ENCODE data around the gene SH3D19.
A peak's percentile ranks its signal among the peaks of the same experiment; 100 is the strongest.

Gene SH3D19

DNA sequence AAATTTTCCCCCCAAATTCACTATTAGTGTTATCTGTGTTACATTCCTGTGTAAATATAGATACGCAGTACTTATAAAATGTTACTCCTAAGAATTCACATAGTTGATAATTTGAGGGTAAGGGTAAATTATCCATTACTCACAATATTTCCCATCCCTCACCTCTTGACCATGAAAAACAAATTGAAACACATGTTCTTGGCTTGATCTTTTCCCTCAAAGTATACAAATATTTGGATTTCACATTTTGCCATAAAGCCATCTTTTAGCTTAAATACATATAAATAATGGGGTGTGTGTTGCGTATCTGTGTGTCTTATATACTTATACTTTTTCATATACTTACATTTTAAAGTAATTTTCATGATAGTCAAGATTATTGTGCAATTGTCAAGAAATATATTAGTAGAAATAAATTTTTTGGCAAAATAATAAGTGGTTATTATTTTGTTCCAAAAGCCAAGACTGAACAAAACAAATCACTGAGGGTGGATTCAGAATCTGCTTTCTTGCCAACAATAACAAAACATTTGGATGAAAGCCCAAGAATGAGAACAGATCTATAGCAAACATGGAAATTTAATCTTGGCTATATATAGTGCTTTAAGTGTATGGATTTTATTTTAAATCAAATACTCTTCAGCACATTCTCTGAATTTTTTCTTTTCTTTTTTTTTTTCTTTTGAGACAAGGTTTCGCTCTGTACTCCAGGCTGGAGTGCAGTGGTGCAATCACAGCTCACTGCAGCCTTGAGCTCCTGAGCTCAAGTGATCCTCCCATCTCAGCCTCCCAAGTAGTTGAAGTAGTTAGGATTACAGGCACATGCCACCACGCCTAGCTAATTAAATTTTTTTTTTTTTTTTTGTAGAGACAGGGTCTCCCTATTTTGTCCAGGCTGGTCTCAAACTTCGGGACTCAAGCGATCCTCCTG, 97.0 kb downstream of the SH3D19 start:
- Histone ChIP-seq H3K79me2 (ENCODE audit: control insufficient read depth, insufficient read depth, low read length, poor library complexity) (no peaks in the 10 kb centered on the region), H2AK5ac (ENCODE audit: low read length) (no peak overlapping the region), H3K4me1 (ENCODE audit: control insufficient read depth in 1 of 2, insufficient read depth in 2 of 2, low read length in 2 of 2) (peaks cover 0 to 7% of the 10 kb centered on the region in 2 experiments), H2BK5ac (ENCODE audit: low read depth, low read length, poor library complexity) (no peak overlapping the region), H3K4me2 (ENCODE audit: low read length) (no peak overlapping the region), H4K12ac (ENCODE audit: low read depth, low read length) (no peak overlapping the region), H3K9ac (ENCODE audit: low read length) (no peak overlapping the region), H3K18ac (ENCODE audit: low read length) (no peak overlapping the region), H3K4me3 (ENCODE audit: low read depth, low read length) (no peak overlapping the region), H3K23ac (ENCODE audit: low read length) (no peak overlapping the region), H2AFZ (ENCODE audit: insufficient read depth, low read length, poor library complexity) (no peak overlapping the region), H3K4ac (ENCODE audit: low read depth, low read length) (no peak overlapping the region), H2BK120ac (ENCODE audit: insufficient read depth, low read length, poor library complexity) (no peak overlapping the region), H3K36me3 (ENCODE audit: control insufficient read depth in 1 of 2, insufficient read depth in 2 of 2, low read length in 2 of 2) (no peaks in the 10 kb centered on the region), H2BK12ac (ENCODE audit: low read length) (no peak overlapping the region), H3K79me1 (ENCODE audit: low read length) (peaks cover 2% of the 10 kb centered on the region), H4K91ac (ENCODE audit: low read depth, low read length) (no peak overlapping the region), H3K9me3 (ENCODE audit: insufficient read depth, low read depth, low read length) (no peaks in the 10 kb centered on the region), H4K8ac (ENCODE audit: low read depth, low read length) (no peak overlapping the region), H3K27me3 (ENCODE audit: insufficient read depth, low read length) (no peaks in the 10 kb centered on the region), H3K14ac (ENCODE audit: low read length) (no peak overlapping the region), H3K27ac (ENCODE audit: low read depth, low read length) (no peak overlapping the region)
- peak in 1 of 2 donors; percentile 44 for DNase-seq
- no CpG with 5 or more reads among the region's 6 CpGs for WGBS (ENCODE audit: extremely low coverage, insufficient coverage, insufficient read length)

DNA sequence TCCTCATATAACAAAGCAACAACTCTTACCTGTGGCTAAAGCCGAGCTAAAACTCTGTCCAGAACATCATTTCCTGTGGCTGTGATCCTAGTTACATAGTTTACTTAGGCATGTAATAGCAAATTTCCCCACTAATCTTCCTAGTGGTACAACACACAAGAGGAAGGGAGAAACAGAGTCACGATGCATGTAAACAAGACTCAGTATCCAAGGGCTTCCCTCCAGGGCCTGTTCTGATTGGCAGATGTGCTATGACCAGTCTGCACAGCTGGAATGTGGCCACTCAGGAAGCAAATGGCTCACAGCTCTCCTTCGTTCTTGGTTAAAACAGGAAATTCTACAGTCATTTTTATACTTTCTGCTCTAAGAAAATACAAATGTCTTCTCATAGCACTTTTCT, 97.7 kb downstream of the SH3D19 start:
- no peak overlapping the region for H3K18ac ChIP-seq (ENCODE audit: low read length)
- no peak overlapping the region for H3K4me3 ChIP-seq (ENCODE audit: low read depth, low read length)
- H3K14ac ChIP-seq (ENCODE audit: low read length), result no peak overlapping the region
- H3K79me1 ChIP-seq (ENCODE audit: low read length), result peaks cover under 1% of the 10 kb centered on the region
- no peak overlapping the region for H3K4ac ChIP-seq (ENCODE audit: low read depth, low read length)
- DNase-seq, result peak; percentile 92 to 95
- no peak overlapping the region for H3K9ac ChIP-seq (ENCODE audit: low read length)
- no peaks in the 10 kb centered on the region for H3K36me3 ChIP-seq (ENCODE audit: control insufficient read depth in 1 of 2, insufficient read depth in 2 of 2, low read length in 2 of 2)
- H4K8ac ChIP-seq (ENCODE audit: low read depth, low read length), result no peak overlapping the region
- H2BK5ac ChIP-seq (ENCODE audit: low read depth, low read length, poor library complexity), result no peak overlapping the region
- H4K91ac ChIP-seq (ENCODE audit: low read depth, low read length), result no peak overlapping the region
- H4K12ac ChIP-seq (ENCODE audit: low read depth, low read length), result no peak overlapping the region
- no peaks in the 10 kb centered on the region for H3K27me3 ChIP-seq (ENCODE audit: insufficient read depth, low read length)
- no peak overlapping the region for H3K4me2 ChIP-seq (ENCODE audit: low read length)
- H3K27ac ChIP-seq (ENCODE audit: low read depth, low read length), result no peak overlapping the region
- peaks cover 0 to 7% of the 10 kb centered on the region in 2 experiments for H3K4me1 ChIP-seq (ENCODE audit: control insufficient read depth in 1 of 2, insufficient read depth in 2 of 2, low read length in 2 of 2)
- H3K9me3 ChIP-seq (ENCODE audit: insufficient read depth, low read depth, low read length), result no peaks in the 10 kb centered on the region
- no peak overlapping the region for H3K23ac ChIP-seq (ENCODE audit: low read length)
- no peak overlapping the region for H2BK120ac ChIP-seq (ENCODE audit: insufficient read depth, low read length, poor library complexity)
- no CpG with 5 or more reads among the region's 3 CpGs for WGBS (ENCODE audit: extremely low coverage, insufficient coverage, insufficient read length)
- no peak overlapping the region for H2BK12ac ChIP-seq (ENCODE audit: low read length)
- no peaks in the 10 kb centered on the region for H3K79me2 ChIP-seq (ENCODE audit: control insufficient read depth, insufficient read depth, low read length, poor library complexity)
- H2AFZ ChIP-seq (ENCODE audit: insufficient read depth, low read length, poor library complexity), result no peak overlapping the region
- H2AK5ac ChIP-seq (ENCODE audit: low read length), result no peak overlapping the region

DNA sequence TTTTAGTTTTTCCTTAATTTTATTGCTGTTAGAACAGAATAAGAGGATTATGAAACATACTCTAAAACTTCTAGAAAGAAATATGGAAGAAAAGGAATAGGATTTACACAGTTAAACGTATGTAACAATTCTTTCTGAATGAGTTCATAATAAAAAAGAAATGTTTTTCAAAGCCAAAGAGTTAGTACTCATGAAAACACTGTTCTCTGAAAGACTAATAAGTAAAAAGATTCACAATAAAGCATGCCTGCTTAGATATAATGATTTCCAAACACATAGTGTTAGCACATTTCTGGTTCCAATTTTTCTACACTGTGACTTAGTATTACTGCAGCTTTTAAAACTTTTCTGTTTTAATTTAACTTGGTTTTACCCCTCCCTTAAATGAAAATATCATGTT, 98.2 kb downstream of the SH3D19 start:
- Histone ChIP-seq H2AK5ac (ENCODE audit: low read length) (no peak overlapping the region), H2AFZ (ENCODE audit: insufficient read depth, low read length, poor library complexity) (no peak overlapping the region), H3K4me2 (ENCODE audit: low read length) (no peak overlapping the region), H2BK5ac (ENCODE audit: low read depth, low read length, poor library complexity) (no peak overlapping the region), H3K79me1 (ENCODE audit: low read length) (no peaks in the 10 kb centered on the region), H4K91ac (ENCODE audit: low read depth, low read length) (no peak overlapping the region), H2BK12ac (ENCODE audit: low read length) (no peak overlapping the region), H3K27me3 (ENCODE audit: insufficient read depth, low read length) (no peaks in the 10 kb centered on the region), H3K4ac (ENCODE audit: low read depth, low read length) (no peak overlapping the region), H3K18ac (ENCODE audit: low read length) (no peak overlapping the region), H3K9ac (ENCODE audit: low read length) (no peak overlapping the region), H4K12ac (ENCODE audit: low read depth, low read length) (no peak overlapping the region), H2BK120ac (ENCODE audit: insufficient read depth, low read length, poor library complexity) (no peak overlapping the region), H3K79me2 (ENCODE audit: control insufficient read depth, insufficient read depth, low read length, poor library complexity) (no peaks in the 10 kb centered on the region), H3K23ac (ENCODE audit: low read length) (no peak overlapping the region), H3K27ac (ENCODE audit: low read depth, low read length) (no peak overlapping the region), H3K36me3 (ENCODE audit: control insufficient read depth in 1 of 2, insufficient read depth in 2 of 2, low read length in 2 of 2) (no peaks in the 10 kb centered on the region), H3K9me3 (ENCODE audit: insufficient read depth, low read depth, low read length) (no peaks in the 10 kb centered on the region), H4K8ac (ENCODE audit: low read depth, low read length) (no peak overlapping the region), H3K4me1 (ENCODE audit: control insufficient read depth in 1 of 2, insufficient read depth in 2 of 2, low read length in 2 of 2) (peaks cover 0 to 7% of the 10 kb centered on the region in 2 experiments), H3K4me3 (ENCODE audit: low read depth, low read length) (no peak overlapping the region), H3K14ac (ENCODE audit: low read length) (no peak overlapping the region)
- WGBS (ENCODE audit: extremely low coverage, insufficient coverage, insufficient read length), result no CpG with 5 or more reads among the region's 1 CpG
- DNase-seq, result no peak

DNA sequence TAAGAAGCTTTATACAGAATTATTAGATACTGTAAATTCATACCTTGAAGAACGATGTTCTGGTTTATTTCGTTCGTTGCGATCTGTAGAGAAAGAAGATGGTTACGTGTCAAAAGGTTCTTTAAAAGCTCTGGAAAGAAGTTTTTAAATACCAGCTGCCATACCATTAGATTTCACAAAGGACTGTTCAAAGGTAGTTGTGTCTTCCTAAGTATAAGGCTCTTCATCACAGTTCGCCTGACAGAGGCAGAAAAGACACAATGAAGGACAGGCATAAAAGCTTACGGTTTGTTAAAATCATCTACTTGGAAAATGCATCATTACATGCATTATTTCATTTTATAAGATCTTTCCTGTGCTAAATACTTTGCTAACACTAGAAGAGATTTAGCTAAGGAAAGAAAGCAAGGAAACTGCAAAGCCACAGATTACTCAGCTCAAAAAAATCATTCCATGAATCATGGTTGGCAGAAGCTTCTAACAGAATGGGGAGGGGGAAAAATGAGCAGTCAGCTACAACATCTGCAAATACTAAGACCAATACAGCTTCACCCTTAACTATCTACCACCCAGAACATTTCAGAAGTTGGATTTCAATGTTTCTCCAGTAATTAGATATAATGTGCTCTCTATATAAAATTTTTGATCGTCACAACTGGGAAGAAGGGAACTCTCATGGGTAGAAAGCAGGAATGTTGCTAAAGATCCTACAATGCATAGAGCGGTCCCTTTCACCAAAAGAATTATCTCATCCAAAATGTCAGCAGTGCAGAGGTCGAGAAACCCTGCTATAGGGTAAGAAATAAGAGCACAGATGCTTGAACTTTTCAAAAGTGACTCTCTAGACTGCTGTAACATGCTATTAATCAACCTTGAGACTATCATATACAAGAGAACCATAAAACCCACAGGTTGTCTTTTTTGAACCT, 99.1 kb downstream of the SH3D19 start:
- H3K23ac ChIP-seq (ENCODE audit: low read length), result no peak overlapping the region
- H4K12ac ChIP-seq (ENCODE audit: low read depth, low read length), result no peak overlapping the region
- peak in 1 of 2 donors; percentile 78 for DNase-seq
- H3K4me3 ChIP-seq (ENCODE audit: low read depth, low read length), result no peak overlapping the region
- peaks cover 0 to 4% of the 10 kb centered on the region in 2 experiments for H3K4me1 ChIP-seq (ENCODE audit: control insufficient read depth in 1 of 2, insufficient read depth in 2 of 2, low read length in 2 of 2)
- H2BK5ac ChIP-seq (ENCODE audit: low read depth, low read length, poor library complexity), result no peak overlapping the region
- no peaks in the 10 kb centered on the region for H3K27me3 ChIP-seq (ENCODE audit: insufficient read depth, low read length)
- no peak overlapping the region for H3K14ac ChIP-seq (ENCODE audit: low read length)
- no peak overlapping the region for H4K91ac ChIP-seq (ENCODE audit: low read depth, low read length)
- H3K4ac ChIP-seq (ENCODE audit: low read depth, low read length), result no peak overlapping the region
- H2BK120ac ChIP-seq (ENCODE audit: insufficient read depth, low read length, poor library complexity), result no peak overlapping the region
- no peaks in the 10 kb centered on the region for H3K9me3 ChIP-seq (ENCODE audit: insufficient read depth, low read depth, low read length)
- H3K9ac ChIP-seq (ENCODE audit: low read length), result no peak overlapping the region
- H2BK12ac ChIP-seq (ENCODE audit: low read length), result no peak overlapping the region
- no CpG with 5 or more reads among the region's 10 CpGs for WGBS (ENCODE audit: extremely low coverage, insufficient coverage, insufficient read length)
- H4K8ac ChIP-seq (ENCODE audit: low read depth, low read length), result no peak overlapping the region
- H3K79me2 ChIP-seq (ENCODE audit: control insufficient read depth, insufficient read depth, low read length, poor library complexity), result no peaks in the 10 kb centered on the region
- no peak overlapping the region for H2AK5ac ChIP-seq (ENCODE audit: low read length)
- no peaks in the 10 kb centered on the region for H3K79me1 ChIP-seq (ENCODE audit: low read length)
- H3K36me3 ChIP-seq (ENCODE audit: control insufficient read depth in 1 of 2, insufficient read depth in 2 of 2, low read length in 2 of 2), result no peaks in the 10 kb centered on the region
- H3K18ac ChIP-seq (ENCODE audit: low read length), result no peak overlapping the region
- no peak overlapping the region for H3K27ac ChIP-seq (ENCODE audit: low read depth, low read length)
- H2AFZ ChIP-seq (ENCODE audit: insufficient read depth, low read length, poor library complexity), result no peak overlapping the region
- H3K4me2 ChIP-seq (ENCODE audit: low read length), result peak overlapping the region; percentile 30

Measured in trophoblast cell (in vitro differentiated cells and primary cell).